H9 (cell line): Measurements from ENCODE around the gene CBR1. TPM values are rescaled to one million over a fixed set of nuclear protein-coding genes. Genes with fewer than 3 reads are reported as not detected.

Experiments
- DNase-seq: peaks from one replicate; pipeline ENCODE4 v3.0.0-alpha.2; 2017
- H2AFZ ChIP-seq: one replicate; pipeline ENCODE4 v1.6.1; 2013; ENCODE audit warnings: mild to moderate bottlenecking, low read length, control low read depth, moderate library complexity
- H2AK5ac ChIP-seq: 2 replicates; pipeline ENCODE4 v1.6.1; 2013; ENCODE audit warnings: low read length, control low read depth, mixed read lengths; ENCODE audit not compliant: insufficient read length
- H2BK120ac ChIP-seq: one replicate; pipeline ENCODE4 v1.6.1; 2013; ENCODE audit warnings: low read depth, mild to moderate bottlenecking, low read length, control low read depth, inconsistent platforms; ENCODE audit not compliant: poor library complexity, severe bottlenecking
- H2BK12ac ChIP-seq: 2 replicates; pipeline ENCODE4 v1.6.1; 2013; ENCODE audit warnings: low read length, control low read depth, mixed read lengths, low read depth; ENCODE audit not compliant: insufficient read length
- H2BK15ac ChIP-seq: 2 replicates; pipeline ENCODE4 v1.6.1; 2013; ENCODE audit warnings: low read depth, low read length, control low read depth
- H2BK20ac ChIP-seq: one replicate; pipeline ENCODE4 v1.6.1; 2013; ENCODE audit warnings: low read depth, mild to moderate bottlenecking, low read length, control low read depth, inconsistent platforms; ENCODE audit not compliant: poor library complexity, severe bottlenecking
- H2BK5ac ChIP-seq: 2 replicates; pipeline ENCODE4 v1.6.1; 2013; ENCODE audit warnings: low read length, control low read depth, mixed read lengths; ENCODE audit not compliant: insufficient read length
- H3K14ac ChIP-seq: 2 replicates; pipeline ENCODE4 v1.6.1; 2013; ENCODE audit warnings: low read length, control low read depth; ENCODE audit not compliant: insufficient read depth
- H3K18ac ChIP-seq: 2 replicates; pipeline ENCODE4 v1.6.1; 2013; ENCODE audit warnings: low read depth, mild to moderate bottlenecking, mixed read lengths, low read length, control low read depth; ENCODE audit not compliant: insufficient read length
- H3K23ac ChIP-seq: 2 replicates; pipeline ENCODE4 v1.6.1; 2013; ENCODE audit warnings: low read length, control low read depth, mixed read lengths, low read depth; ENCODE audit not compliant: insufficient read length
- H3K23me2 ChIP-seq: 2 replicates; pipeline ENCODE4 v1.6.1; 2013; ENCODE audit warnings: low read depth, mild to moderate bottlenecking, mixed read lengths, low read length, control low read depth; ENCODE audit not compliant: insufficient read length, poor library complexity, severe bottlenecking
- H3K27ac ChIP-seq: 2 replicates; pipeline ENCODE4 v1.5.1; 2013; ENCODE audit warnings: low read length, control low read depth, mixed read lengths, low read depth; ENCODE audit not compliant: insufficient read length
- H3K27me3 ChIP-seq: 2 replicates; pipeline ENCODE4 v1.6.1; 2013; ENCODE audit warnings: low read length, control low read depth, inconsistent platforms; ENCODE audit not compliant: insufficient read depth
- H3K4ac ChIP-seq: 2 replicates; pipeline ENCODE4 v1.6.1; 2013; ENCODE audit warnings: low read depth, mild to moderate bottlenecking, control low read depth, inconsistent platforms, low read length, moderate library complexity
- H3K4me1 ChIP-seq: 2 replicates; pipeline ENCODE4 v1.6.1; 2013; ENCODE audit warnings: low read length, control low read depth, inconsistent platforms; ENCODE audit not compliant: insufficient read depth
- H3K4me2 ChIP-seq: 2 replicates; pipeline ENCODE4 v1.6.1; 2013; ENCODE audit warnings: low read length, control low read depth, mixed read lengths; ENCODE audit not compliant: insufficient read length, insufficient read depth
- H3K56ac ChIP-seq: 2 replicates; pipeline ENCODE4 v1.6.1; 2013; ENCODE audit warnings: low read depth, mild to moderate bottlenecking, mixed read lengths, low read length, control low read depth; ENCODE audit not compliant: insufficient read length
- H3K79me1 ChIP-seq: 2 replicates; pipeline ENCODE4 v1.6.1; 2013; ENCODE audit warnings: low read depth, mild to moderate bottlenecking, moderate library complexity, low read length, control low read depth, inconsistent platforms; ENCODE audit not compliant: insufficient read depth, poor library complexity, severe bottlenecking
- H3K79me2 ChIP-seq: 2 replicates; pipeline ENCODE4 v1.6.1; 2013; ENCODE audit warnings: low read length, control low read depth, inconsistent platforms; ENCODE audit not compliant: insufficient read depth
- H3K9ac ChIP-seq: 2 replicates; pipeline ENCODE4 v1.6.1; 2013; ENCODE audit warnings: low read length, control low read depth, mixed read lengths; ENCODE audit not compliant: insufficient read length; ENCODE audit errors: extremely low read depth
- H3K9me3 ChIP-seq: one replicate; pipeline ENCODE4 v1.6.1; 2013; ENCODE audit warnings: low read depth, low read length, inconsistent platforms; ENCODE audit not compliant: control insufficient read depth
- H3T11ph ChIP-seq: one replicate; pipeline ENCODE4 v1.6.1; 2013; ENCODE audit warnings: mild to moderate bottlenecking, low read length, control low read depth, inconsistent platforms
- H4K20me1 ChIP-seq: one replicate; pipeline ENCODE4 v1.6.1; 2013; ENCODE audit not compliant: control insufficient read depth, insufficient read length, insufficient read depth
- H4K5ac ChIP-seq: 2 replicates; pipeline ENCODE4 v1.6.1; 2013; ENCODE audit warnings: low read depth, mild to moderate bottlenecking, mixed read lengths, low read length, control low read depth; ENCODE audit not compliant: insufficient read length
- H4K8ac ChIP-seq: replicated peaks from 2 replicates; pipeline ENCODE4 v1.6.1; 2013; ENCODE audit warnings: low read length, control low read depth, mixed read lengths, low read depth; ENCODE audit not compliant: insufficient read length
- H4K91ac ChIP-seq: 2 replicates; pipeline ENCODE4 v1.6.1; 2013; ENCODE audit warnings: low read depth, mild to moderate bottlenecking, moderate library complexity, mixed read lengths, low read length, control low read depth; ENCODE audit not compliant: insufficient read length
- H3K27ac Mint-ChIP-seq, 3 experiments: 2 replicates in 2 of 3; 3 replicates in 1 of 3; pipeline ENCODE4 v1.8.0; 2020 to 2021; ENCODE audit warnings: mixed read lengths in 3 of 3, mild to moderate bottlenecking in 1 of 3, moderate library complexity in 1 of 3
- H3K27me3 Mint-ChIP-seq: 2 replicates; pipeline ENCODE4 v1.8.0; 2021; ENCODE audit warnings: low read depth, mild to moderate bottlenecking, moderate library complexity, mixed read lengths
- H3K36me3 Mint-ChIP-seq, 3 experiments: 2 replicates in 2 of 3; 3 replicates in 1 of 3; pipeline ENCODE4 v1.8.0; 2020 to 2021; ENCODE audit warnings: low read depth in 3 of 3, mixed read lengths in 3 of 3; ENCODE audit not compliant: insufficient read depth in 1 of 3
- H3K4me1 Mint-ChIP-seq, 2 experiments: 2 replicates each; pipeline ENCODE4 v1.8.0; 2020; ENCODE audit warnings: mixed read lengths in 2 of 2
- H3K4me3 Mint-ChIP-seq, 2 experiments: 2 replicates in 1 of 2; 3 replicates in 1 of 2; pipeline ENCODE4 v1.8.0; 2020 to 2021; ENCODE audit warnings: mild to moderate bottlenecking in 2 of 2, mixed read lengths in 2 of 2, moderate library complexity in 1 of 2
- H3K9me3 Mint-ChIP-seq, 2 experiments: 2 replicates in 1 of 2; 3 replicates in 1 of 2; pipeline ENCODE4 v1.8.0; 2020; ENCODE audit warnings: mild to moderate bottlenecking in 2 of 2, mixed read lengths in 2 of 2, moderate library complexity in 1 of 2
- CTCF ChIP-seq: fragments of 200-600 bp; sonication (generic); conservative IDR thresholded peaks from 3 replicates; pipeline ENCODE4 v1.8.0; 2021; ENCODE audit warnings: antibody characterized with exemption, mild to moderate bottlenecking
- WGBS: extraction: QIAGEN DNeasy Blood & Tissue Kit; methylation state at CpG from one replicate; pipeline ENCODE4 v1.1.7; 2013; ENCODE audit warnings: missing lambda C conversion rate, low lambda C conversion rate, mixed read lengths; ENCODE audit not compliant: insufficient read length; ENCODE audit errors: extremely low coverage; 5-methylcytosine and 5-hydroxymethylcytosine counted together
- total RNA-seq: library from RNA; stranded (reverse); gene quantifications from 2 replicates; pipeline ENCODE4 v1.2.1, GENCODE V29; 2021

Gene CBR1
- total RNA-seq, 1 experiment from 2014 or later, result 5.7 TPM

DNA sequence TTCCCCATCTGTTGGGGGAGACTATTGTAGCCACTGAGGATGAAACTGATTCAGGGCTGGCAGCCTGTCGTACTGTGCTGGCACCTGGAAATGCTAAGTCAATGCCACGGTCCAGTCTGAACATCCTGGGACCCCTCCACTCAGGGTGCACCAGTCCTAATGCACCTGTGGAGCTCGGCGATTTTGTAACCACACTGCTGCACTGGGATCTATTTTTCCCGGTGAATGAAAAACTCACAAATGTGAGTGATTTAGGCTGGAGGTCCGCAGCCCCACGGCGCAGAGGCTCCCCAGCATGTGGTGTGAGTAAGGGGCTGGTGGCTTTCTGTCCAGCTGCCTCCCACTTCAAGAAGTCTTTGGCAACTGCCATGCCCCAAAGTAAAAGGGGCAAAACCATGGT, 45.0 kb upstream of the CBR1 start:
- no peak overlapping the region for H3K9ac ChIP-seq
- H2BK20ac ChIP-seq, result no peak overlapping the region
- H4K91ac ChIP-seq, result no peak overlapping the region
- no peak overlapping the region for H2BK120ac ChIP-seq
- peaks cover 9% of the 10 kb centered on the region for H3K9me3 ChIP-seq
- no peaks in the 10 kb centered on the region for H3K23me2 ChIP-seq
- H3K23ac ChIP-seq, result no peak overlapping the region
- H3K4me1 ChIP-seq, result no peaks in the 10 kb centered on the region
- H2BK12ac ChIP-seq, result no peak overlapping the region
- H3K4me1 Mint-ChIP-seq, result peaks cover 7 to 9% of the 10 kb centered on the region in 2 experiments
- no peak for DNase-seq
- H2BK15ac ChIP-seq, result no peak overlapping the region
- H3K4ac ChIP-seq, result no peak overlapping the region
- no peaks in the 10 kb centered on the region for H4K20me1 ChIP-seq
- peaks cover 3 to 9% of the 10 kb centered on the region in 2 experiments; a peak in 3 of 5 replicates for H3K9me3 Mint-ChIP-seq
- H2BK5ac ChIP-seq, result no peak overlapping the region
- peaks cover 0 to 6% (median 0%) of the 10 kb centered on the region in 3 experiments; a peak in 2 of 7 replicates for H3K36me3 Mint-ChIP-seq
- H2AFZ ChIP-seq, result no peak overlapping the region
- H3K27me3 Mint-ChIP-seq, result no peaks in the 10 kb centered on the region; the same call in 1 of the 2 replicates
- H3K27ac ChIP-seq, result no peak overlapping the region
- H3K4me2 ChIP-seq, result no peak overlapping the region
- no CpG with 5 or more reads among the region's 8 CpGs for WGBS
- no peak overlapping the region for H4K8ac ChIP-seq
- H3K27me3 ChIP-seq, result no peaks in the 10 kb centered on the region; the same call in 1 of the 2 replicates
- H4K5ac ChIP-seq, result no peak overlapping the region
- no peak overlapping the region for H3K18ac ChIP-seq
- no peak overlapping the region; the same call in 1 of the 2 replicates for H3K14ac ChIP-seq
- H3T11ph ChIP-seq, result no peak overlapping the region
- no peak overlapping the region for H3K27ac Mint-ChIP-seq
- no peak overlapping the region for H2AK5ac ChIP-seq
- H3K56ac ChIP-seq, result no peak overlapping the region
- H3K79me1 ChIP-seq, result no peaks in the 10 kb centered on the region
- no peaks in the 10 kb centered on the region for H3K79me2 ChIP-seq
- TF ChIP-seq CTCF, result no peak
- H3K4me3 Mint-ChIP-seq, result no peak overlapping the region
